ENCODE data around the gene ZNF317.

ZNF317 gene

DNA sequence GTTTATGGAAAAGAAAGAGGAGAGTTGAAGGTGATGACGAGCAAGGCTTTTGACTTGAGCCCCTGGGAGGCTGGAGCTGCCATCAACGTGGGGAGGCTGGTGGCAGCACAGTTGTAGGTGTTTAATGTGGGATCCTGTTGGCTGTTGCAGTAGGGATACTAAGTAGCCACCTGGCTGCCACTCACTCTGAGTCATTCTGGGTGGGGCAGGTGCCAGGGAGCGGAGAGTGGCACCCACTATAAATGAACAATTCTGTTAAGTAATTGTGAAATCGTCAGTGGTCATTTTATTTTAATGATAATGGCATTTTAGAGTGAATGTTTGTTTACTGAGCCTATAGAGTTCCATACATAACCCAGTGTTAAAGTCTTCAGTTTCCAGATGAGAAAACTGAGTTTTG, 9.8 kb downstream of the ZNF317 start:
- Mint-ChIP-seq H3K4me3 (peak overlapping the region; percentile 28 to 52), H3K9me3 (no peaks in the 10 kb centered on the region), H3K36me3 (ENCODE audit: insufficient read depth) (peaks cover 22% of the 10 kb centered on the region), H3K4me1 (ENCODE audit: low read depth in 2 of 2) (peaks cover 48 to 80% of the 10 kb centered on the region in 2 donors), H3K27ac (peak overlapping the region; percentile 59 to 91), H3K27me3 (no peaks in the 10 kb centered on the region)
- DNase-seq (no peak), ATAC-seq (replicated peaks) (no peak)

DNA sequence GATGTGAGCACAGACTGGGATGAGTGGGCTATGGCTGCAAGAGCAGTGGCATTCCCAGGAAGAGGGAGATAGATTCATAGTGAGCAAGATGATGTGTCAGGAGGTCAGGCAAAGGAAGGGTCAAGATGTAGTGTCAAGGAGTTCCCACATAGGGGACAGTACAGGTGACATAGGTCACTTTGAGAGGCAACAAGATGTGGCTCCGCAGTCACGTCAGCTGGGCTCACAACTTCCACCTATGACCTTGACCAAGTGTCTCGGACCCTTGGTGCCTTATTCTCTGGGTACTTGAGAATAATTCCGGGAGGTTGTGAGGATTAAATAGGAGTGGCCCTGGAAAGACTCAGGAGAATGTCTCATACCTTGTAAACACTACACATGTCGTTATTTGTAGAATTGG, 10.5 kb downstream of the ZNF317 start:
- H3K36me3 Mint-ChIP-seq (ENCODE audit: insufficient read depth) = peaks cover 22% of the 10 kb centered on the region
- H3K4me1 Mint-ChIP-seq (ENCODE audit: low read depth in 2 of 2) = peaks cover 51 to 82% of the 10 kb centered on the region in 2 donors
- H3K4me3 Mint-ChIP-seq = peak overlapping the region; percentile 28 to 52
- H3K27me3 Mint-ChIP-seq = no peaks in the 10 kb centered on the region
- ATAC-seq (replicated peaks) = no peak
- DNase-seq = no peak
- H3K27ac Mint-ChIP-seq = peak overlapping the region; percentile 59 to 91
- H3K9me3 Mint-ChIP-seq = no peaks in the 10 kb centered on the region

DNA sequence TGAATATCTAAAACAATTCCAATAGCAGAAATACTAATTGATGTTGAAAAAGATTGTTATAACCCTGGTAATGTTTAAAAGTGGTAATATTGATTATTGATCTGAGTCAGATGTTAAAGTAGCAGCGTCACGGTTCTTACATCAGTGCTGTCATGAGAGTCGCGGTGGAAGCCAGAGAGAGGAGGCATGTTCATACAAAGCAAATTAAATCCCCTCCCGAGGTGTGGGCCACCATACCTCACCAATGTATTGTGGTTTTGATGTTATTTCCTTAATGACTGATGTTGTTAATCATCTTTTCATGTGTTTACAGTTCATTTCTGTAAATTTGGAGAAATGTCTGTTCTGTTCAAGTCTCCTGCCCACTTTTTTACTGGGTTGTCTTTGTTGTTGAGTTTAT, 11.2 kb downstream of the ZNF317 start:
- no peak for DNase-seq
- Mint-ChIP-seq H3K4me1 (ENCODE audit: low read depth in 2 of 2) (peaks cover 51 to 81% of the 10 kb centered on the region in 2 donors), H3K27me3 (no peaks in the 10 kb centered on the region), H3K4me3 (peak overlapping the region; percentile 28 to 44), H3K36me3 (ENCODE audit: insufficient read depth) (peaks cover 26% of the 10 kb centered on the region), H3K27ac (peak overlapping the region; percentile 59 to 83), H3K9me3 (no peaks in the 10 kb centered on the region)
- ATAC-seq (replicated peaks) = peak; percentile 95

DNA sequence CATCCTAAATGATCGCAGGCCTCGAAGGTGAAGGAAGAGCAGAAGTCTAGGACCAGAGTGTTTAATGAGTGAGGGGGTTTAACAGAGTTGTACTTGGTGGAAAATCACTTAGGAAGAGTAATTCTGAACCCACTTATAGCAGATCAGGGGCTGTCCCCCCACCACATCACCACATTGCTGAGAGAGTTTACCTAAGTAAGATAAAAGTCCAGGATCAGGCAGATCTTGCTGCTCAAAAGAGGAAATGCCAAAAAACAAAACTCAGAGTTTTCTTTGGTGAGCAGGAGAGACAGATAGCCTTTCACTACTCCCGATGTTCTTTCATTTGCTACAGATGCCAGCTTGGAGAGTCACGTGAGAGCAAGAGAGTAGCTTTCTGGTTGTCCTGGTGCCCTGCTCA, 15.4 kb downstream of the ZNF317 start:
- Mint-ChIP-seq H3K4me1 (ENCODE audit: low read depth in 2 of 2) (peaks cover 24 to 46% of the 10 kb centered on the region in 2 donors), H3K27ac (no peak overlapping the region), H3K36me3 (ENCODE audit: insufficient read depth) (peaks cover 58% of the 10 kb centered on the region), H3K9me3 (no peaks in the 10 kb centered on the region), H3K27me3 (no peaks in the 10 kb centered on the region), H3K4me3 (no peak overlapping the region)
- no peak for DNase-seq
- ATAC-seq (replicated peaks) = no peak

DNA sequence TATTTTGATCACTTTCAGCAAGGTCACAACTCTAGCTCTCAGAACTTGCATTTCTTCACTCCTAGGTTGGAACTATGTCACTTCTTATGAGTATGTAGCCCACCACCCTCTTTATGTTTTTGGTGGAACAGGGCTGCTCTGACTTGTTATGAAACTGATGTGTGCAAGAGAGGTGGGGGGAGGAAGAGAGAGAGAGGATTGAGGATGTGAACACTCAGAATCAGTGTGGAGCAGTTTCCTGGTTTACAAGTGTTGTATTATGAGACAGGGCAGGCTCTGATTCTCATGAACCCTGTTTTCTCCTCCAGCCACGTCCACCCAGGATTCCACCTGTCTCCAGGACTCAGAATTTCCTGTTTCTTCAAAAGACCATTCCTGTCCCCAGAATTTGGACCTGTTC, 16.1 kb downstream of the ZNF317 start:
- no peak for DNase-seq
- peaks cover 65% of the 10 kb centered on the region for H3K36me3 Mint-ChIP-seq (ENCODE audit: insufficient read depth)
- H3K27me3 Mint-ChIP-seq = no peaks in the 10 kb centered on the region
- ATAC-seq (replicated peaks) = no peak
- H3K9me3 Mint-ChIP-seq = no peaks in the 10 kb centered on the region
- no peak overlapping the region for H3K4me3 Mint-ChIP-seq
- no peak overlapping the region for H3K27ac Mint-ChIP-seq
- H3K4me1 Mint-ChIP-seq (ENCODE audit: low read depth in 2 of 2) = peaks cover 16 to 38% of the 10 kb centered on the region in 2 donors

DNA sequence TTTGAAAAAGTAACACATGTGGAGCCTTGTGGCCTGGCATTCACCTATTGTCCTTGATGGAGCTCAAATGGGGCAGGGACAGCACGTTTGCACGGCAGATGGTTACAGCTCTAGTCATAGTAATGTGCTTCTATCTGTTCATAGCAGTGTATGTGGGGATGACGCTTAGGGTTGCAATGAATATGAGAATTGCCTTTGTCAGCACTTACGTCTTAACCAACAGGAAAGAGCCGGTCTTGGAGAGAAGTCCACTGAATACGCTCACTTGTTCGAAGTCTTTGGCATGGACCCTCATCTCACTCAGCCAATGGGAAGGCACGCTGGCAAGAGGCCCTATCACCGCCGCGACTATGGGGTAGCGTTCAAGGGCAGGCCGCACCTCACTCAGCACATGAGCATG, 19.7 kb downstream of the ZNF317 start:
- no peak overlapping the region for H3K27ac Mint-ChIP-seq
- H3K36me3 Mint-ChIP-seq (ENCODE audit: insufficient read depth) = peaks cover 86% of the 10 kb centered on the region
- H3K9me3 Mint-ChIP-seq = no peaks in the 10 kb centered on the region
- H3K4me3 Mint-ChIP-seq = no peak overlapping the region
- ATAC-seq (replicated peaks) = no peak
- no peaks in the 10 kb centered on the region for H3K27me3 Mint-ChIP-seq
- peaks cover 2 to 8% of the 10 kb centered on the region in 2 donors for H3K4me1 Mint-ChIP-seq (ENCODE audit: low read depth in 2 of 2)
- DNase-seq = no peak

DNA sequence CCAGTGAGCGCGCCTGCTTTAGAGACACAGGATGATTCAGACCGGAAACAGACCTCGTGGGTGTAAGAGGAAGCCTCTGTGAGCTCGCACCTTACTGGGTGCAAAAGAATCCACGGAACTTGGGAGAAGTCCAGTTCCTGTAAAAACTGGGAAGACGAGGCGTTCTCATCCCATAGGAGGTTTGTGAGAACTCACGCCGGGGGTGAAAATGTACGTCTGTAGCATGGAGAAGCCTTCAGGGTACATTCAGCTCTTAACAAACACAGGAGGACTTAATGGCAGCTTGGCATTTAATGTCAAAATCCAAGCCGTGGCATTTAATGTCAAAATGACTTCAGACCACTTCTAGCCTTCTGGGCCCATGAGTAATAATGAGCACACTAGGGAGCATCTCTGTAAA, 21.2 kb downstream of the ZNF317 start:
- Mint-ChIP-seq H3K4me1 (ENCODE audit: low read depth in 2 of 2) (no peaks in the 10 kb centered on the region), H3K9me3 (no peaks in the 10 kb centered on the region), H3K36me3 (ENCODE audit: insufficient read depth) (peaks cover 96% of the 10 kb centered on the region), H3K27ac (no peak overlapping the region), H3K27me3 (no peaks in the 10 kb centered on the region), H3K4me3 (no peak overlapping the region)
- DNase-seq = no peak
- ATAC-seq (replicated peaks) = no peak

DNA sequence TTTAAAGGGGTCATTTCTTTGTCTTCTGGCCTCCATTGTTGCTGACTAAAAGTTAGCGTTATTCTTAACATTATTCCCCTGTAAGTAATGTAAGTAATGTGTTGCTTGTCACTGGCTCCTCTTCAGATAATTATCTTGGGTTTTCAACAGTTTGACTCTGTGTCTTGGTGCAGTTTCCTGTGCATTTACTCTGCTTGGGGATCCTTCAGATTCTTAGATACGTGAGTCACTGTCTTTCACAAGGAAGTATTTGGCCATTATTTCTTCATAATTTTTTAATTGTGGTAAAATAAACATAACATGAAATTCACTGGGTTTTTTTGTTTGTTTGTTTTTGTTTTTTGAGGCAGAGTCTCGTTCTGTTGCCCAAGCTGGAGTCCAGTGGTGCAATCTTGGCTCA, 25.1 kb downstream of the ZNF317 start:
- peaks cover 58% of the 10 kb centered on the region for H3K36me3 Mint-ChIP-seq (ENCODE audit: insufficient read depth)
- H3K27me3 Mint-ChIP-seq = no peaks in the 10 kb centered on the region
- H3K9me3 Mint-ChIP-seq = no peaks in the 10 kb centered on the region
- no peak for DNase-seq
- H3K4me3 Mint-ChIP-seq = no peak overlapping the region
- ATAC-seq (replicated peaks) = no peak
- H3K27ac Mint-ChIP-seq = no peak overlapping the region
- no peaks in the 10 kb centered on the region for H3K4me1 Mint-ChIP-seq (ENCODE audit: low read depth in 2 of 2)

DNA sequence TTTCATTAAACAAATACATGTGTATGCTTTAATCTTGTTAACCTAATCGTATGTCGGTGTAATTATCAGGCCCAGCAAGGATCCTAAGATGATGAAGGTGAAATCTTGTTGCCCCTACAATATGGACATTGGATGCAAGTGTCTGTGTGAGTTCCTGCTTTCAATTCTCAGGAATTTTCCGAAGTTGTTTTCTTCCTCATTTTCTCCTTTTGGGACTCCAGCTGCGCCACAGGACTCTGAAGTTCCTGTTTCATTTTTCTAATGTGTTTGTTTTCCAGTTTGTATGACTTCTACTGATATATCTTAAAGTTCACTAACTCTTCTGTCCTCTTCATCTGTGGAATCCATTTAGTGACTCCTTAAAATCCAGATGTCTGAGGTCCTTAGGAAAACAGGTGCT, 26.6 kb downstream of the ZNF317 start:
- Mint-ChIP-seq H3K27me3 (no peaks in the 10 kb centered on the region), H3K9me3 (no peaks in the 10 kb centered on the region), H3K27ac (peak overlapping the region in 1 of 2 donors; percentile 30), H3K4me3 (no peak overlapping the region), H3K36me3 (ENCODE audit: insufficient read depth) (peaks cover 42% of the 10 kb centered on the region), H3K4me1 (ENCODE audit: low read depth in 2 of 2) (no peaks in the 10 kb centered on the region)
- no peak for DNase-seq
- ATAC-seq (replicated peaks) = no peak

DNA sequence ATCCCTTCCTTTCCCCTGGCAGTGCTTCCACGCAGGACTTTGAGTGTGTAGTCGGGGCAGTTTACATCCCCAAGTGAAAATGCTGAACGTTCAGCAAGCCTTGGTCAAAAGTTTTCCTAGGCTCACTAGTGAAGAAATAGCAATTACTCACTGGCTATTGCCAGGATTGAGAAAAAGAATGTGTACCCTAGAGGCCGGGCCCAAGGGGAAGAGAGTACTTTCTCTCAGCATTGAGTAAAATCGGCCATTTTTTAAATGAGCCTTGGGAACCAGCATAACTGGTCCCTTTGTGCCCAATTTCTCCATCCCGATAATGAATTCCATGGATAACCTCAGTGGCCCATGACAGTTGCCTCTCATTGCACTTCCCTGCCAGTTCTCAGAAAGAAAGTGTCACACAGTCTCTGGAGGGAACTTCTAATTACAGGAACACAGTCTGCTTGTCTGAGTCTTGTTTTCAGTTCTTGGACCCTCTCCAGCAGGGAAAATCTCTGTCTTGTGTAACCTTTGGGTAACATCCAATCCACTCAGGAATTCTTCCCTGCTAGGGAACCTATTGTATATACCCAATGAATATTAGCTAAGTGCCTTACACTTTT, 31.3 kb downstream of the ZNF317 start:
- H3K36me3 Mint-ChIP-seq (ENCODE audit: insufficient read depth) = no peaks in the 10 kb centered on the region
- no peaks in the 10 kb centered on the region for H3K9me3 Mint-ChIP-seq
- ATAC-seq (replicated peaks) (no peak), DNase-seq (no peak)
- H3K27me3 Mint-ChIP-seq = no peaks in the 10 kb centered on the region
- H3K4me3 Mint-ChIP-seq = no peak overlapping the region
- no peaks in the 10 kb centered on the region for H3K4me1 Mint-ChIP-seq (ENCODE audit: low read depth in 2 of 2)
- no peak overlapping the region for H3K27ac Mint-ChIP-seq

DNA sequence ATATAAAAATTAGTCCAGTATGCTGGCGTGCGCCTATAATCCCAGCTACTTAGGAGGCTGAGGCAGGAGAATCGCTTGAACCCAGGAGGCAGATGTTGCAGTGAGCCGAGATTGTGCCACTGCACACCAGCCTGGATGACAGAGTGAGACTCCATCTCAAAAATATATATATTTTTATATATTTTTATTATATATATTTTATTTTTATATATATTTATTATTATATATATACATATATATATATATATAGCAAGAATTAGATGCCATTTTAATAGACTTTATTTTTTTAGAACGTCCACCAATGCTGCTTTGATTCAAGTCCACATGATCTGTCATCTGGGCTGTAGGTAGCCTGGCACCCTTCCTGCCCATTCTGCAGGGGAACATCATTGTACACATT, 35.1 kb downstream of the ZNF317 start:
- ATAC-seq (replicated peaks) (no peak), DNase-seq (no peak)
- Mint-ChIP-seq H3K36me3 (ENCODE audit: insufficient read depth) (no peaks in the 10 kb centered on the region), H3K4me3 (no peak overlapping the region), H3K27me3 (peaks cover 9 to 13% of the 10 kb centered on the region in 2 donors), H3K4me1 (ENCODE audit: low read depth in 2 of 2) (no peaks in the 10 kb centered on the region), H3K9me3 (no peaks in the 10 kb centered on the region), H3K27ac (no peak overlapping the region)

DNA sequence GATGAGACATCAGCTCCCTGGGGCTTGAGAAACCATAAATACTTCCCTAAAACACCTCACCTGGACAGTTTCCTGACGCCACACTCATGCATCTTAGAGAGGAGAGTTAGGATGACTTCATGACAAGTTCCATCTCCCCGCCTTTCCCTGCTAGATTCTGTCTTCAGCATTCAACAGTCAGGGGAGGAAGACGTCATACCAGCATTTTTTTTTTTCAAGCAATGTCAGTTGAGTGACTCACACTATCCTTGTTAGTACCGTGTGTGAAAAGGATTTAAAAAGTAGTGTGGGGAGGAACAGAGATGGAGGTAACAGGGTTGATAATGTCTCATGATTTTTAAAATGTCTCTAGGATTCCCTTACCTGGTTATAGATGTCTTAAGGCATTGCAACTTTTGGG, 38.7 kb downstream of the ZNF317 start, which contains the start of gene OR7D2:
OR7D2 (plus strand) TSS at position 79 of the 400 bp plus-strand sequence. CDS start 6,803 bp downstream, outside the sequence.
- DNase-seq = no peak
- no peaks in the 10 kb centered on the region for H3K9me3 Mint-ChIP-seq
- H3K27ac Mint-ChIP-seq = no peak within 1 kb of the TSS
- no peaks in the 10 kb centered on the region for H3K4me1 Mint-ChIP-seq (ENCODE audit: low read depth in 2 of 2)
- H3K27me3 Mint-ChIP-seq = peaks cover 9 to 13% of the 10 kb centered on the region in 2 donors
- H3K4me3 Mint-ChIP-seq = no peak within 1 kb of the TSS
- ATAC-seq (replicated peaks) = no peak
- no peaks in the 10 kb centered on the region for H3K36me3 Mint-ChIP-seq (ENCODE audit: insufficient read depth)

DNA sequence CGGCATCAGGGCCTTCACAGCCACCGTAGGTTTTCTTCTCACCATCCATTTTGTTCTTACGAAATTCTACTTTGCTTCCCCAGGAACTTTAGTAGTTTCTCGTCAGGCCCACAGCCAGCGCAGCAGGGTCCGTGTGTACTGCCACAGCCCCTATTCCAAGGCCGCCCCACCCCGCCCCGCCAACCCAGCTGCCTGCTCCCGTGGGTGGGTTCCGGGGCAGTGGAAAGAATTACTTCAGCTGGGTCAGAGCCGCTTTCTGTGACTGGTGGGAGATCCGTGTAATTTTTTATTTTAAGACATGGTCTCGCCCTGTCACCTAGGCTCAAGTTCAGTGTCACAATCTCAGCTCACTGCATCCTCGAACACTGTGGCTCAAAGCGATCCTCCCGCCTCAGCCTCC, 42.8 kb downstream of the ZNF317 start:
- no peak overlapping the region for H3K27ac Mint-ChIP-seq
- ATAC-seq (replicated peaks) = no peak
- peaks cover 0 to 3% of the 10 kb centered on the region in 2 donors for H3K9me3 Mint-ChIP-seq
- H3K27me3 Mint-ChIP-seq = peaks cover 12 to 20% of the 10 kb centered on the region in 2 donors
- no peak for DNase-seq
- no peaks in the 10 kb centered on the region for H3K36me3 Mint-ChIP-seq (ENCODE audit: insufficient read depth)
- H3K4me1 Mint-ChIP-seq (ENCODE audit: low read depth in 2 of 2) = no peaks in the 10 kb centered on the region
- H3K4me3 Mint-ChIP-seq = no peak overlapping the region

DNA sequence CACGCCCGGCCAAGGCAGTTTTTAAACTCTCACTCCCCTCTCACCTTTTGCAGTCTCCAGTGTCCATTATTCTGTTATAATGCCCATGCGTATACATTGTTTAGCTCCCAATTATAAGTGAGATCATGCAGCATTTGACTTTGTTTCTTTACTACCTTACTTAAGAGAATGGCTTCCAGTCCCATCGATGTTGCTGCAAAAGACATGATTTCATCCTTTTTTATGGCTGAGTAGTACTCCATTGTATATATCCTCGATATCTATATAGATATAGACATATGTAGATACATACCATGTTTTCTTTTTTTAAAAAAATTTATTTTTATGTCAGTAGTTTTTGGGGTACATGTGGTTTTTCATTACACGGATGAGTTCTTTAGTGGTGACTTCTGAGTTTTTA, 47.0 kb downstream of the ZNF317 start:
- Mint-ChIP-seq H3K4me3 (no peak overlapping the region), H3K9me3 (peaks cover 0 to 3% of the 10 kb centered on the region in 2 donors), H3K27ac (no peak overlapping the region), H3K4me1 (ENCODE audit: low read depth in 2 of 2) (no peaks in the 10 kb centered on the region), H3K27me3 (peaks cover 33 to 38% of the 10 kb centered on the region in 2 donors), H3K36me3 (ENCODE audit: insufficient read depth) (no peaks in the 10 kb centered on the region)
- ATAC-seq (replicated peaks) (no peak), DNase-seq (no peak)
